B cell (primary cell): ENCODE measurements around the gene NID1. TPM values are rescaled to one million over a fixed set of nuclear protein-coding genes. Genes with fewer than 3 reads are reported as not detected.
"Not testable (repeated sequence)": the region's sequence is repeated elsewhere in the genome, so short reads cannot be mapped to it uniquely, and the experiment has no call there.

Experiments used
- ATAC-seq: fragments of 200-7000 bp; cut with Tn5 transposase; one replicate; pipeline ENCODE4 v1.10.0; 2021; ENCODE audit warnings: low read depth, mild to moderate bottlenecking, moderate number of reproducible peaks, moderate library complexity
- CTCF ChIA-PET: fragments of 350-600 bp; sonication (Branson Sonifier 250); formaldehyde crosslinking; loops from one replicate; lab custom pipeline; 2021; ENCODE audit warnings: antibody characterized with exemption, inconsistent platforms; lab: Charles Lee
- POLR2A ChIA-PET: fragments of 350-600 bp; sonication (Branson Sonifier 250); formaldehyde crosslinking; loops from one replicate; lab custom pipeline; 2021; ENCODE audit warnings: antibody characterized with exemption; lab: Charles Lee
- DNase-seq: peaks from one replicate; pipeline ENCODE4 v3.0.0; 2013
- H2AFZ ChIP-seq: 2 replicates; pipeline ENCODE4 v1.6.1; 2012; ENCODE audit warnings: mild to moderate bottlenecking, low read depth, low read length; ENCODE audit not compliant: insufficient read depth, poor library complexity, severe bottlenecking
- H3K27ac ChIP-seq, 2 donors: 1 replicate in 1 of 2; 2 replicates in 1 of 2; pipeline ENCODE4 v1.5.1; 2012 to 2013; ENCODE audit warnings: low read length in 2 of 2, mild to moderate bottlenecking in 2 of 2, moderate library complexity in 1 of 2
- H3K27me3 ChIP-seq, 4 experiments: fragments of 200-600 bp in 1 of 4; sonication (generic) in 1 of 4; replicated peaks in 1 of 4; 1 replicate in 2 of 4; 2 replicates in 2 of 4; pipeline versions ENCODE4 v1.6.1 to v1.7.0; 2013 to 2016; ENCODE audit warnings: low read length in 3 of 4, mild to moderate bottlenecking in 2 of 4, mixed read lengths in 1 of 4, moderate library complexity in 1 of 4; ENCODE audit not compliant: insufficient read depth in 4 of 4, control insufficient read depth in 3 of 4; ENCODE audit errors: control extremely low read depth in 1 of 4
- H3K36me3 ChIP-seq, 2 experiments: replicated peaks in 1 of 2; 1 replicate in 1 of 2; 2 replicates in 1 of 2; pipeline versions ENCODE4 v1.6.1 to v1.7.1; 2013; ENCODE audit warnings: low read length in 1 of 2; ENCODE audit not compliant: insufficient read depth in 2 of 2, control insufficient read depth in 1 of 2; ENCODE audit errors: control extremely low read depth in 1 of 2, extremely low read depth in 1 of 2
- H3K4me1 ChIP-seq, 2 donors: fragments of 200-600 bp in 1 of 2; sonication (generic) in 1 of 2; 1 replicate in 1 of 2; 2 replicates in 1 of 2; pipeline versions ENCODE4 v1.5.1 to v1.6.1; 2013 to 2017; ENCODE audit warnings: low read length in 2 of 2; ENCODE audit not compliant: control insufficient read depth in 2 of 2, insufficient read depth in 2 of 2
- H3K4me2 ChIP-seq: replicated peaks from 2 replicates; pipeline ENCODE3; 2012; ENCODE audit warnings: mild to moderate bottlenecking, low read depth, low read length; ENCODE audit not compliant: poor library complexity, severe bottlenecking
- H3K4me3 ChIP-seq, 5 experiments: fragments of 200-600 bp in 1 of 5; sonication (generic) in 1 of 5; 1 replicate in 3 of 5; 2 replicates in 2 of 5; pipeline versions ENCODE4 v1.5.1 to v1.7.0; 2011 to 2016; ENCODE audit warnings: low read length in 4 of 5, mild to moderate bottlenecking in 4 of 5, low read depth in 2 of 5, control low read depth in 1 of 5, moderate library complexity in 1 of 5; ENCODE audit not compliant: insufficient read depth in 1 of 5; ENCODE audit errors: control extremely low read depth in 1 of 5, extremely low read depth in 1 of 5
- H3K79me2 ChIP-seq: fragments of 200-600 bp; sonication (generic); one replicate; pipeline ENCODE4 v1.6.0; 2016; ENCODE audit warnings: low read length; ENCODE audit not compliant: control insufficient read depth, insufficient read depth
- H3K9ac ChIP-seq: fragments of 200-600 bp; sonication (generic); 2 replicates; pipeline ENCODE4 v1.6.1; 2017; ENCODE audit warnings: mild to moderate bottlenecking, low read length, moderate library complexity
- H3K9me3 ChIP-seq, 3 donors: one replicate each; pipeline versions ENCODE4 v1.6.1 to v1.7.1; 2013; ENCODE audit warnings: low read length in 2 of 3; ENCODE audit not compliant: control insufficient read depth in 2 of 3, insufficient read depth in 1 of 3; ENCODE audit errors: control extremely low read depth in 1 of 3
- H4K20me1 ChIP-seq: 2 replicates; pipeline ENCODE4 v1.6.0; 2012; ENCODE audit warnings: mild to moderate bottlenecking, low read length; ENCODE audit not compliant: insufficient read depth, control insufficient read depth, poor library complexity, severe bottlenecking
- H3K27ac Mint-ChIP-seq: one replicate; pipeline ENCODE4 v1.8.0; 2021; ENCODE audit warnings: mixed read lengths
- H3K27me3 Mint-ChIP-seq: one replicate; pipeline ENCODE4 v1.8.0; 2021; ENCODE audit warnings: mixed read lengths
- H3K4me1 Mint-ChIP-seq: one replicate; pipeline ENCODE4 v1.8.0; 2021; ENCODE audit warnings: mixed read lengths
- H3K4me3 Mint-ChIP-seq: one replicate; pipeline ENCODE4 v1.8.0; 2021; ENCODE audit warnings: mixed read lengths
- H3K9me3 Mint-ChIP-seq: one replicate; pipeline ENCODE4 v1.8.0; 2022; ENCODE audit warnings: mixed read lengths; ENCODE audit not compliant: insufficient read depth
- EZH2 ChIP-seq: IDR thresholded peaks from 2 replicates; pipeline ENCODE4 v1.6.1; 2012; ENCODE audit warnings: borderline replicate concordance, low read depth, mild to moderate bottlenecking, moderate library complexity, low read length; ENCODE audit not compliant: insufficient read depth, poor library complexity, severe bottlenecking
- WGBS: methylation state at CpG from one replicate; pipeline ENCODE4 v1.1.5; 2013; ENCODE audit warnings: missing lambda C conversion rate; ENCODE audit not compliant: insufficient coverage; 5-methylcytosine and 5-hydroxymethylcytosine counted together
- intact Hi-C: fragments of 100-400 bp; cut with micrococcal nuclease; formaldehyde crosslinking; loops from one replicate; pipeline ENCODE4 v1.10.0; 2022
- polyA plus RNA-seq: library from polyadenylated mRNA; depleted of rRNA; stranded (reverse); fragments of >200 nt; gene quantifications from 2 replicates; pipeline ENCODE4 v1.2.3, GENCODE V29; 2012
- total RNA-seq, 2 donors: library from RNA; stranded (reverse); fragments of 120-200 nt in 1 of 2; gene quantifications; 1 replicate in 1 of 2; 2 replicates in 1 of 2; pipeline versions ENCODE4 v1.2.3 to v1.2.4, GENCODE V29; 2013 to 2022
- TF ChIP-seq, protein P1 (sequence below): fragments of 200-600 bp; IDR thresholded peaks from one replicate; pipeline ENCODE4 v1.8.0; 2022; ENCODE audit warnings: antibody characterized with exemption, mild to moderate bottlenecking

The NID1 gene
- total and polyA plus RNA-seq, 2 donors (not counting 1 experiment from before 2014, with no cell fraction given): 0.06 TPM; not detected in 1

DNA sequence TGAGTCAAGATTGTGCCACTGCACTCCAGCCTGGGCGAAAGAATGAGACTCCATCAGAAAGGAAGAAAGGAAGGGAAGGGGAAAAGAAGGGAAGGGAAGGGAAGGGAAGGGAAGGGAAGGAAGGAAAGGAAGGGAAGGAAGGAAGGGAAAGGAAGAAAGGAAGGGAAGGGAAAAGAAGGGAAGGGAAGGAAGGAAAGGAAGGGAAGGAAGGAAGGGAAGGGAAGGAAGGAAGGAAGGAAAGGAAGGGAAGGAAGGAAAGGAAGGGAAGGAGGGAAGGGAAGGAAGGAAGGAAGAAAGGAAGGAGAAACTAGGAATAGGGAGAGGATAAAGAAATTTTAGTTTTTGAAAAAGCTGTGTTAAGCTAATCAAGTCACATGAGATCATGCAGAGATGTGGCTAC is 33.4 kb upstream of the NID1 start:
- TF ChIP-seq, protein P1, sequence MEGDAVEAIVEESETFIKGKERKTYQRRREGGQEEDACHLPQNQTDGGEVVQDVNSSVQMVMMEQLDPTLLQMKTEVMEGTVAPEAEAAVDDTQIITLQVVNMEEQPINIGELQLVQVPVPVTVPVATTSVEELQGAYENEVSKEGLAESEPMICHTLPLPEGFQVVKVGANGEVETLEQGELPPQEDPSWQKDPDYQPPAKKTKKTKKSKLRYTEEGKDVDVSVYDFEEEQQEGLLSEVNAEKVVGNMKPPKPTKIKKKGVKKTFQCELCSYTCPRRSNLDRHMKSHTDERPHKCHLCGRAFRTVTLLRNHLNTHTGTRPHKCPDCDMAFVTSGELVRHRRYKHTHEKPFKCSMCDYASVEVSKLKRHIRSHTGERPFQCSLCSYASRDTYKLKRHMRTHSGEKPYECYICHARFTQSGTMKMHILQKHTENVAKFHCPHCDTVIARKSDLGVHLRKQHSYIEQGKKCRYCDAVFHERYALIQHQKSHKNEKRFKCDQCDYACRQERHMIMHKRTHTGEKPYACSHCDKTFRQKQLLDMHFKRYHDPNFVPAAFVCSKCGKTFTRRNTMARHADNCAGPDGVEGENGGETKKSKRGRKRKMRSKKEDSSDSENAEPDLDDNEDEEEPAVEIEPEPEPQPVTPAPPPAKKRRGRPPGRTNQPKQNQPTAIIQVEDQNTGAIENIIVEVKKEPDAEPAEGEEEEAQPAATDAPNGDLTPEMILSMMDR: no peak
- TF ChIP-seq EZH2: no peak
- Histone ChIP-seq H3K27ac (no peak overlapping the region), H3K9me3 (peaks cover 0 to 8% (median 2%) of the 10 kb centered on the region in 3 donors), H3K36me3 (no peaks in the 10 kb centered on the region), H3K4me2 (no peak overlapping the region), H3K9ac (no peak overlapping the region), H3K79me2 (no peaks in the 10 kb centered on the region), H3K4me1 (no peaks in the 10 kb centered on the region), H3K4me3 (no peak overlapping the region), H4K20me1 (no peaks in the 10 kb centered on the region), H3K27me3 (peaks cover 0 to 7% (median 0%) of the 10 kb centered on the region in 4 experiments), H2AFZ (no peak overlapping the region)
- ChIA-PET POLR2A (no interaction called here), CTCF (interaction anchor here (1.5 kb wide), 1 partner anchor 229 kb away, joined by 5 read pairs; no protein-coding TSS in a partner anchor)
- DNase-seq (no peak), ATAC-seq (no peak)
- intact Hi-C loops: no loop called here
- H3K4me1 Mint-ChIP-seq: peaks cover 1% of the 10 kb centered on the region
- no peak overlapping the region for H3K27ac Mint-ChIP-seq
- no peaks in the 10 kb centered on the region for H3K9me3 Mint-ChIP-seq
- H3K27me3 Mint-ChIP-seq: peaks cover 7% of the 10 kb centered on the region
- 70% methylated on average over 1 of the region's 1 CpG for WGBS
- no peak overlapping the region for H3K4me3 Mint-ChIP-seq

DNA sequence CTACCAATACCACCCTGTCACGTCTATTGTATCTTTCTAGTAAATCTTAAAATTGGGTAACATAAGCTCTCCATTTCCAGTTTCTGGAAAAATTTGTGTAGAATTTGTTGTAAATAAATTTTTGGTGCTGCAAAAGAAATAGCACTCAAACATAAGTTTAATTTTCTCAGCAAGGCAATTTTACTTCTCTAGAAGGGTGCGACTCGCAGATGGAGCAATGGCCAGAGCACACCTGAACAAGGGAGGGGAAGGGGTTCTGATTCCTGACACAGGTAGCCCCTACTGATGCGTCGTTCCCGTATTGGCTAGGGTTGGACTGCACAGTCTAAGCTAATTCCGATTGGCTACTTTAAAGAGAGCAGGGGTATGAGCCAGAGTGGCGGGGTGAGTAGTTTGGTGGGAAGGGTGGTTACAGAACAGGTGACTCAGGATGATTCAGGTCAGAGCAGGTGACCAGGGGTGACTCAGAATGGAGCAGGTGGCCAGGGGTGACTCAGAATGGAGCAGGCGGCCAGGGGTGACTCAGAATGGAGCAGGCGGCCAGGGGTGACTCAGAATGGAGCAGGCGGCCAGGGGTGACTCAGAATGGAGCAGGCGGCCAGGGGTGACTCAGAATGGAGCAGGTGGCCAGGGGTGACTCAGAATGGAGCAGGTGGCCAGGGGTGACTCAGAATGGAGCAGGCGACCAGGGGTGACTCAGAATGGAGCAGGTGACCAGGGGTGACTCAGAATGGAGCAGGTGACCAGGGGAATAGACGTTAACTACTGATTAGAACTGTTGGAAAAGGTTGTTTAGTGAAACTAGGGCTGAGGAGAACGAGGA is 32.0 kb upstream of the NID1 start:
- POLR2A ChIA-PET, H3K9ac ChIP-seq, H3K9me3 ChIP-seq, H2AFZ ChIP-seq, H3K9me3 Mint-ChIP-seq, H3K4me1 Mint-ChIP-seq, intact Hi-C loops, H4K20me1 ChIP-seq, H3K4me3 Mint-ChIP-seq, H3K27me3 ChIP-seq, H3K4me2 ChIP-seq, H3K4me1 ChIP-seq, H3K4me3 ChIP-seq, CTCF ChIA-PET, H3K79me2 ChIP-seq, H3K27me3 Mint-ChIP-seq, H3K27ac ChIP-seq, H3K36me3 ChIP-seq, ATAC-seq: not testable (repeated sequence)
- peak overlapping the region; percentile 75 for H3K27ac Mint-ChIP-seq
- peak; percentile 56 for DNase-seq
- WGBS: 71% methylated on average over 12 of the region's 15 CpGs
